Common myeloid progenitor, CD34-positive (primary cell): ENCODE data around the gene PRKAR1B.

Source experiments
- CTCF ChIA-PET: fragments of 350-600 bp; sonication (Branson Sonifier 250); formaldehyde crosslinking; loops from one replicate; lab custom pipeline; 2021; ENCODE audit warnings: antibody characterized with exemption; lab: Charles Lee
- POLR2A ChIA-PET: fragments of 350-600 bp; sonication (Branson Sonifier 250); formaldehyde crosslinking; loops from one replicate; lab custom pipeline; 2021; ENCODE audit warnings: antibody characterized with exemption; lab: Charles Lee
- DNase-seq, 3 donors: peaks; one replicate each; pipeline versions ENCODE4 v3.0.0 to v3.0.0-alpha.2; 2013
- H3K27ac ChIP-seq, 2 experiments: 1 replicate in 1 of 2; 2 replicates in 1 of 2; pipeline ENCODE4 v1.7.0; 2013; ENCODE audit warnings: inconsistent platforms in 2 of 2, low read length in 2 of 2, mild to moderate bottlenecking in 2 of 2, low read depth in 1 of 2, moderate library complexity in 1 of 2; ENCODE audit not compliant: severe bottlenecking in 2 of 2, insufficient read depth in 1 of 2, poor library complexity in 1 of 2
- H3K27me3 ChIP-seq, 5 experiments: replicated peaks in 2 of 5; 1 replicate in 3 of 5; 2 replicates in 2 of 5; pipeline versions ENCODE4 v1.6.1 to v1.7.0; 2013; ENCODE audit warnings: low read length in 4 of 5, mild to moderate bottlenecking in 2 of 5, moderate library complexity in 2 of 5, inconsistent platforms in 1 of 5; ENCODE audit not compliant: insufficient read depth in 5 of 5, control insufficient read depth in 4 of 5
- H3K36me3 ChIP-seq, 4 experiments: 1 replicate in 2 of 4; 2 replicates in 2 of 4; pipeline versions ENCODE4 v1.6.1 to v1.7.0; 2013; ENCODE audit warnings: low read length in 3 of 4, control low read depth in 1 of 4, mild to moderate bottlenecking in 1 of 4; ENCODE audit not compliant: control insufficient read depth in 4 of 4, insufficient read depth in 4 of 4
- H3K4me1 ChIP-seq, 4 experiments: 1 replicate in 3 of 4; 2 replicates in 1 of 4; pipeline versions ENCODE4 v1.6.1 to v1.7.1; 2013; ENCODE audit warnings: low read length in 3 of 4, mild to moderate bottlenecking in 3 of 4, control low read depth in 1 of 4, inconsistent platforms in 1 of 4, moderate library complexity in 1 of 4; ENCODE audit not compliant: control insufficient read depth in 4 of 4, insufficient read depth in 4 of 4; ENCODE audit errors: control extremely low read depth in 1 of 4
- H3K4me3 ChIP-seq, 7 experiments: 1 replicate in 4 of 7; 2 replicates in 3 of 7; pipeline versions ENCODE4 v1.5.1 to v1.7.0; 2013; ENCODE audit warnings: mild to moderate bottlenecking in 7 of 7, low read length in 6 of 7, moderate library complexity in 6 of 7, inconsistent platforms in 2 of 7, low read depth in 2 of 7, control low read depth in 1 of 7; ENCODE audit not compliant: insufficient read depth in 4 of 7, control insufficient read depth in 1 of 7; ENCODE audit errors: extremely low read depth in 1 of 7
- H3K9me3 ChIP-seq, 5 experiments: 1 replicate in 4 of 5; 2 replicates in 1 of 5; pipeline versions ENCODE4 v1.6.1 to v1.7.1; 2013; ENCODE audit warnings: low read length in 4 of 5, mild to moderate bottlenecking in 2 of 5, inconsistent platforms in 1 of 5, low read depth in 1 of 5, moderate library complexity in 1 of 5; ENCODE audit not compliant: control insufficient read depth in 4 of 5, insufficient read depth in 2 of 5; ENCODE audit errors: control extremely low read depth in 1 of 5
- WGBS: methylation state at CpG from one replicate; pipeline ENCODE4 v1.1.5; 2013; ENCODE audit not compliant: insufficient coverage; 5-methylcytosine and 5-hydroxymethylcytosine counted together

Gene PRKAR1B

DNA sequence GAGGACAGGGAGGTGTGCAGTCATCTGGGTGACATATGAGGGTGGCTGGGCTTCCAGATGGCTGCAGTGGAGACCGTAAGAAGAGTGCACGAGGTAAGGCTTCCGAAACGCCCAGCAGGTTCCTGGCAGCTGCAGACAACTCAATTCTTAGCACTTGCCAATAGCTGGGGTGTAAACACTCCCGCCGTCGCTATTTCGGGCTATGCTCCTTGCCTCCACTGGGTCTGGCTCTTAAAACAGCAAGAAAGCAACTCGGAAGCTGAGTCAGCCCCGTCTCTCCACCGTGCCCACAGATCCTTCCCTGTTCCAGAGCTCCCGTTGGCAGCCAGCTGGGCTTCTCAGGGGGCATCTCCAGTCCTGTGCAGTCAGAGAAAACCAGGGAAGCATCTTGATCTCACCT, 201.3 kb downstream of the PRKAR1B start:
- H3K9me3 ChIP-seq, result peaks cover 0 to 4% (median 0%) of the 10 kb centered on the region in 5 experiments
- POLR2A ChIA-PET, result no interaction called here
- no peak for DNase-seq
- H3K4me3 ChIP-seq, result no peak overlapping the region
- H3K36me3 ChIP-seq, result no peaks in the 10 kb centered on the region
- H3K27ac ChIP-seq, result no peak overlapping the region
- WGBS, result 94% methylated on average over 10 of the region's 12 CpGs
- CTCF ChIA-PET, result interaction anchor here (1.2 kb wide), 1 partner anchor 204 kb away, joined by 3 read pairs; no protein-coding TSS in a partner anchor
- H3K4me1 ChIP-seq, result peaks cover 0 to 23% (median 18%) of the 10 kb centered on the region in 4 experiments
- H3K27me3 ChIP-seq, result peaks cover 0 to 62% (median 22%) of the 10 kb centered on the region in 5 experiments

DNA sequence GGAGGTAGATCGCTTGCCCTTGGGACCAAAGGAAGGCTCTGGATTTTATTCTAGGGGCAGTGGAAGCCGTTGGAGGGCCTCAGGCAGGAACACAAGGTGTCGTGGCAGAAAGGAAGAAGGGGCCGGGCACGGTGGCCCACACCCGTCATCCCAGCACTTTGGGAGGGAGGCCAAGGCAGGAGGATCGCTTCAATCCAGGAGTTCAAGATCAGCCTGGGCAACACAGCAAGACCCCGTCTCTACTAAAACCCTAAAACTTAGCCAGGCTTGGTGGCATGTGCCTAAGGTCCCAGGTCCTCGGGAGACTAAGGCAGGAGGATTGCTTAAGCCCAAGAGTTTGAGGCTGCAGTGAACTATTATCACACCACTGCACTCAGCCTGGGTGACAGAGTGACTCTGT, 202.3 kb downstream of the PRKAR1B start:
- H3K9me3 ChIP-seq, result peaks cover 0 to 4% (median 0%) of the 10 kb centered on the region in 5 experiments
- POLR2A ChIA-PET, result no interaction called here
- H3K27me3 ChIP-seq, result peaks cover 0 to 67% (median 22%) of the 10 kb centered on the region in 5 experiments
- peaks cover 0 to 31% (median 23%) of the 10 kb centered on the region in 4 experiments for H3K4me1 ChIP-seq
- 85% methylated on average over 7 of the region's 9 CpGs for WGBS
- H3K36me3 ChIP-seq, result no peaks in the 10 kb centered on the region
- CTCF ChIA-PET, result no interaction called here
- DNase-seq, result no peak
- no peak overlapping the region for H3K4me3 ChIP-seq
- no peak overlapping the region for H3K27ac ChIP-seq

DNA sequence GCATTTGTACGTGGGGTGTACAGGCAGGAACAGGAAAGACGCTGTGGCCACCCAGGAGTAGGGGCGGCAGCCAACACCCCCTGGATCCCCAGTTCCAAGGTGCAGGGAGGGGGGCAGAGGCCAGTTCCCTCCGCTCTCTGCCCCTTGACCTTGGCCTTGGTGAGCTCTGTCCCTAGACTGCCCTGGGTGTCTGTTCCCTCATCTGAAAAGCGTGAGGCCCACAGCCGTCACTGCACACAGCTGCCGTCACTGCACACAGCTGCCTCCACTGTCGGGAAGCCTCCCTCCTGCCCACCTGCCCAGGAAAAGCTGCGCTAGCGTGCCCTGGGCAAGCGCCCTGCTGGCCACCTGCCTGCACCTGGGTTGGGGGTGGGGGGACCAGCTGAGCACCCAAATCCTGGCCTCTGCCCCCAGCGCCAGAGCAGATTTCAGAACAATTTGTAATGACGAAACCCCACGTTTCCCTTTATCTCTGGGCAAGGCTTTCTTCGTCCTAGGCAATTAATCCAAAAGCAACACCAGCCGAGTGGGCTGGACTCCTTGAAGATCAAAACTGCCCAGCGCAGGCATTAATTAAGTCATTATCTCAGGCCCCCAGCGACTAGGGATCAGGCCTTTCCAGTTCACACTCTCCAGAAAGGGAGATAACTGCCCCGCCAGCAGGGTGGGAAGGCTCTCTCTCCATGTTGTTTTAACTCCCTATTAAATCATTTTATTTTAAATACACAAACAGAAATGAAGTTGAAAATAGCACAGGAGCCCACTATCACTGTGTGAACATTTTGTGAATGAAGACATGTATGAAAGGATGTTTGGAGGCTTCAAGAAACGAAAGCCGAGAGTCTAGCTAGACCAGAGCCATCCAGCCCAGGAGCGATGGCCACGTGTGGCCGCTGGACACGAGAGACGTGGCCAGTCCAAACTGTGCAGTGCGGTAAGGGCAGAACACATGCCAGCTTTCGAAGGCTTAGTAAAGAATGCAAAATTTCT, 203.4 kb downstream of the PRKAR1B start:
- peaks cover 0 to 36% (median 27%) of the 10 kb centered on the region in 4 experiments for H3K4me1 ChIP-seq
- H3K27ac ChIP-seq, result no peak overlapping the region
- no peak overlapping the region for H3K4me3 ChIP-seq
- ChIA-PET POLR2A (no interaction called here), CTCF (interaction anchor here (1.7 kb wide), 1 partner anchor 113 kb away, joined by 5 read pairs; no protein-coding TSS in a partner anchor)
- WGBS, result 88% methylated on average over 24 of the region's 28 CpGs
- no peak for DNase-seq
- H3K27me3 ChIP-seq, result peaks cover 0 to 73% (median 22%) of the 10 kb centered on the region in 5 experiments
- peaks cover 0 to 4% (median 0%) of the 10 kb centered on the region in 5 experiments for H3K9me3 ChIP-seq
- no peaks in the 10 kb centered on the region for H3K36me3 ChIP-seq

DNA sequence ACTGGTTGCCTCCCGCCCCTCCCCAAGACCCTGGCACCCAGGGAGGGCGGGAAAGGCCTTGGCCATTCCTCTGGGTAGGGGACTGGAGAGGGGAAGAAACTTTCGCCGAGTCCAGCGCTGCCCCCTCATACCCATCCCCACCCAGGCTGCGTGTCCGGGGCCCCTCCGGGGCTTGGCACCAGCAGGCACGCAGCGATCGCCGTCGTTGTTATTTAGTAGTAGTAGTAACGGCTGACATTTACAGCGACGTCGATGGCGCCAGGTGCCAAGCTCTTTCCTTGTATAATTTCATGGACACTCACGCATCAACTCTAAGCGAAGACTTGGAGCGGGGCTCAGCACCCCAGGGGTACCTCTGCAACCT, 204.1 kb downstream of the PRKAR1B start:
- peaks cover 0 to 4% (median 0%) of the 10 kb centered on the region in 5 experiments for H3K9me3 ChIP-seq
- peaks cover 0 to 80% (median 23%) of the 10 kb centered on the region in 5 experiments for H3K27me3 ChIP-seq
- H3K27ac ChIP-seq, result no peak overlapping the region
- POLR2A ChIA-PET, result no interaction called here
- DNase-seq, result no peak
- CTCF ChIA-PET, result interaction anchor here (1.7 kb wide), 1 partner anchor 114 kb away, joined by 5 read pairs; no protein-coding TSS in a partner anchor
- H3K36me3 ChIP-seq, result no peaks in the 10 kb centered on the region
- H3K4me1 ChIP-seq, result peaks cover 0 to 39% (median 32%) of the 10 kb centered on the region in 4 experiments
- peak overlapping the region in 2 of 7 experiments; percentile 42 to 62 for H3K4me3 ChIP-seq
- WGBS, result 30% methylated on average over 15 of the region's 21 CpGs

DNA sequence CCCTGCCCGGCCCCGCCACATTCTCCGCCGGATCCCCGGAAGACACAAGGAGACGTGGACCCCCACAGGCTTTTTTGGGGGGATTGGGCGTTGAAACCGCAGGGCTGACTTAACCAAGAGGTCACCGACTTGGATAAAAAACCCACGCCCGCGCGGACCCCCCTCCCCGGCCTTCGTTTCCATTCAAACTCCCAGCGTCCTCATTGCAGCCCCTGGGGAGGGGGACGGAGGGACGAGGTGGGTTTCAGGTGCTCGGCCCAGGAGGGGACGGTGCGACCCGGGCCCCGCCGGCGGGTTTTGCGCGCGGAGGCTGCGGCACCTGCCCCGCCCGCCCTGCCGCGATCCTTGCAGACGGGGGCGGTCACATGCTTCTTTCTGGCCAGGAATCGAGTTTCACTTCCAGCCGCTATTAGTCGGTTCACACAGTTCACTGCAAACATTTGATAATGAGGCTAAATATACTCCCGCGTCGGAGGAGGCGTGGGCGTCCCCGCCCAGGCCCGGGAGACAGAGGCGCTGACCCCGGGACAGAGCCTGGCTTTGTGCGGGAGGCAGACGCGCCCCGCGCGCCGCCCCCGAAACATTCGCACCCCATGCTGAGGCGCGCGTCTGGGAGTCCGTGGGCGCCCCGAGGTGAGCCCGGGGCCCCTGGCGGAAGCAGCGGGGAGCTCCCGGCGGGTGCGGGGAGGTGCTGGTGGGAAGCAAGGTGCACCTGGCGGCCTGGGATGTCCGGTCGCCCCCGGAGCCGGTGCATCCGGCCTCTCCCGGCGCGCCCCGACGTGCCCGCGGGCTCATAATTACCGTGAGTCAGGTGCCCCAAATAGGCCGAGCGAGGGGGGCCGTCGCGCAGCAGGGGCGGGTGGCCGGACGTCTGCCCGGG, 204.8 kb downstream of the PRKAR1B start:
- DNase-seq, result peak; percentile 52 to 81 (median 72)
- peaks cover 0 to 86% (median 26%) of the 10 kb centered on the region in 5 experiments for H3K27me3 ChIP-seq
- under 1% methylated on average over 80 of the region's 91 CpGs for WGBS
- H3K4me3 ChIP-seq, result peak overlapping the region; percentile 20 to 66 (median 48)
- H3K36me3 ChIP-seq, result no peaks in the 10 kb centered on the region
- H3K9me3 ChIP-seq, result peaks cover 0 to 3% (median 0%) of the 10 kb centered on the region in 5 experiments
- peaks cover 0 to 44% (median 37%) of the 10 kb centered on the region in 4 experiments for H3K4me1 ChIP-seq
- ChIA-PET POLR2A (no interaction called here), CTCF (no interaction called here)
- H3K27ac ChIP-seq, result no peak overlapping the region

DNA sequence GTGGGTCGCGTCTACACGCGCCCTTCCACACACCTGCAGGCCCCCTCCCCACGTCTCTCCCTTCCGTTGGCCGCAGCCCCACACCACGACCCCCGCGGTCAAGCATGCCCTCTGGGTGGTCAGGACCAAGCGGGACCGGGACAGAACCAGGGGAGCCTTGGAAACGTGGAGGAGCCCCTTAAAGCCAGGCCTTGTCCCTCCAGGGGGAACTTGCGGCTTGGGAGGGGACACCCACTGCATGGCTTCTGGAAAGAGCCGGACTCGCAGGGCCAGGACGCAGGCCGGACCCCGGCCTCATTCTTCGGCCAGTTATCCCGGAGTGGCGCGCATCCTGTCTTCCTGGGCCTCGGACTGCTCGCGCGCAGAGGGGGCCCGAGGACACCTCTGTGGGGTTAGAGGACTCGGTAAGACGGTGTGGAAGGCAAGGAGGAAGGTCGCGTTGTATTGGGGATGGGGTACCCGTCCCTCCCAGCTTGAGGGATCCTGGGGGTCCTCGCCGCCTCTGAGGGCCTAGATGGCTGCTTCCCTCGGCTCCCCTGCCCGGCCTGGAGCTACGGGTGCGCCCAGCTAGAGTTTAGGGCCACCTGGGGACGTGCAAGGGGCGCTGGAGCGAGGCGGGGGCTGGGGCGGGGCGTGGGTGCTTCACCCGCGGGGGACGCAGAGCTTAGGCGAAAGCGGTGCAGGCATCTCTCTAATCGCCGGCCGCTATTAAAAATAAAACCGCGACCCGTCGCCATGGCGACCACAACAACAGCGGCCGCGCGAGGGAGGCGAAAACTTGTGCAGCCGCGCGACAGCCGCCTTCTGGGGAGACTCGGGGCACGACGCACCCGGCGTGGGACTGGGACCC, 205.6 kb downstream of the PRKAR1B start:
- peaks cover 0 to 93% (median 29%) of the 10 kb centered on the region in 5 experiments for H3K27me3 ChIP-seq
- no peaks in the 10 kb centered on the region for H3K36me3 ChIP-seq
- peak; percentile 71 to 85 (median 80) for DNase-seq
- 2% methylated on average over 66 of the region's 72 CpGs for WGBS
- H3K4me1 ChIP-seq, result peaks cover 0 to 52% (median 41%) of the 10 kb centered on the region in 4 experiments
- no peak overlapping the region for H3K27ac ChIP-seq
- ChIA-PET POLR2A (interaction anchor here (1.4 kb wide), 1 partner anchor 83 kb away, joined by 4 read pairs; no protein-coding TSS in a partner anchor), CTCF (interaction anchor here (1.3 to 1.5 kb wide), 2 partner anchors 29 to 114 kb away, joined by 3 to 4 read pairs; no protein-coding TSS in a partner anchor)
- H3K9me3 ChIP-seq, result no peaks in the 10 kb centered on the region
- peak overlapping the region in 4 of 7 experiments; percentile 48 to 66 (median 59) for H3K4me3 ChIP-seq
